SK-N-SH treated with all-trans-retinoic acid at 6 μM for 48 hours (cell line): ENCODE measurements around the gene TFPT.

Source experiments
- ATAC-seq: fragments of 200-7000 bp; cut with Tn5 transposase; 3 replicates; pipeline ENCODE4 v1.9.1; 2020; ENCODE audit warnings: mild to moderate bottlenecking, moderate library complexity
- ARNTL ChIP-seq: fragments of 450-650 bp; formaldehyde crosslinking; IDR thresholded peaks from 2 replicates; pipeline ENCODE4 v1.5.0; 2020; ENCODE audit warnings: low read depth, mild to moderate bottlenecking, moderate library complexity, borderline replicate concordance
- BACH2 ChIP-seq: fragments of 250-450 bp; sonication (Bioruptor Pico); IDR thresholded peaks from 2 replicates; pipeline ENCODE4 v1.9.0; 2021; ENCODE audit warnings: mild to moderate bottlenecking, borderline replicate concordance
- CSDC2 ChIP-seq: fragments of 250-450 bp; sonication (Bioruptor Pico); IDR thresholded peaks from 2 replicates; pipeline ENCODE4 v1.5.0; 2020; ENCODE audit warnings: mild to moderate bottlenecking, moderate library complexity
- ESRRG ChIP-seq: fragments of 250-450 bp; sonication (Bioruptor Pico); IDR thresholded peaks from 2 replicates; pipeline ENCODE4 v1.6.1; 2021; ENCODE audit warnings: mild to moderate bottlenecking
- GLIS3 ChIP-seq: fragments of 250-450 bp; sonication (Bioruptor Pico); IDR thresholded peaks from 2 replicates; pipeline ENCODE4 v1.5.0; 2020; ENCODE audit warnings: mild to moderate bottlenecking, moderate library complexity
- ISL1 ChIP-seq: fragments of 250-450 bp; sonication (Bioruptor Pico); IDR thresholded peaks from 2 replicates; pipeline ENCODE4 v2.1.2; 2022; ENCODE audit warnings: mild to moderate bottlenecking, moderate library complexity
- OSR1 ChIP-seq: fragments of 250-450 bp; sonication (Bioruptor Pico); IDR thresholded peaks from 2 replicates; pipeline ENCODE4 v1.8.0; 2022; ENCODE audit warnings: moderate library complexity, mild to moderate bottlenecking, inconsistent platforms
- PPARA ChIP-seq: fragments of 250-450 bp; sonication (Bioruptor Pico); IDR thresholded peaks from 2 replicates; pipeline ENCODE4 v1.5.0; 2020; ENCODE audit warnings: mild to moderate bottlenecking, borderline replicate concordance
- SNAI2 ChIP-seq: fragments of 250-450 bp; sonication (Bioruptor Pico); IDR thresholded peaks from 2 replicates; pipeline ENCODE4 v1.5.0; 2020; ENCODE audit warnings: mild to moderate bottlenecking, moderate library complexity
- TCF4 ChIP-seq: fragments of 250-450 bp; sonication (Bioruptor Pico); IDR thresholded peaks from 2 replicates; pipeline ENCODE4 v1.8.0; 2021; ENCODE audit warnings: mild to moderate bottlenecking, moderate library complexity, borderline replicate concordance
- TOX ChIP-seq: fragments of 250-450 bp; sonication (Bioruptor Pico); IDR thresholded peaks from 2 replicates; pipeline ENCODE4 v1.8.0; 2021; ENCODE audit warnings: mild to moderate bottlenecking, moderate library complexity, borderline replicate concordance
- ZC3H10 ChIP-seq: fragments of 250-450 bp; sonication (Bioruptor Pico); IDR thresholded peaks from 2 replicates; pipeline ENCODE4 v1.5.1; 2021; ENCODE audit warnings: mild to moderate bottlenecking, moderate library complexity
- ZFP3 ChIP-seq: fragments of 250-450 bp; sonication (Bioruptor Pico); IDR thresholded peaks from 2 replicates; pipeline ENCODE4 v1.5.0; 2020; ENCODE audit warnings: mild to moderate bottlenecking, moderate library complexity
- ZFP30 ChIP-seq: fragments of 450-650 bp; formaldehyde crosslinking; IDR thresholded peaks from 2 replicates; pipeline ENCODE4 v1.5.0; 2022; ENCODE audit warnings: mild to moderate bottlenecking, moderate library complexity
- ZNF565 ChIP-seq: fragments of 450-650 bp; formaldehyde crosslinking; conservative IDR thresholded peaks from 2 replicates; pipeline ENCODE4 v1.5.0; 2020; ENCODE audit warnings: low read depth, mild to moderate bottlenecking, moderate library complexity
- ZNF70 ChIP-seq: fragments of 450-650 bp; formaldehyde crosslinking; IDR thresholded peaks from 2 replicates; pipeline ENCODE4 v1.5.0; 2020; ENCODE audit warnings: mild to moderate bottlenecking, moderate library complexity
- ZNF8 ChIP-seq: fragments of 450-650 bp; formaldehyde crosslinking; IDR thresholded peaks from 2 replicates; pipeline ENCODE4 v1.5.0; 2020; ENCODE audit warnings: mild to moderate bottlenecking, moderate library complexity
- TF ChIP-seq, protein P1 (sequence below): fragments of 250-450 bp; sonication (Bioruptor Pico); IDR thresholded peaks from 2 replicates; pipeline ENCODE4 v1.8.0; 2020; ENCODE audit warnings: mild to moderate bottlenecking, moderate library complexity, borderline replicate concordance
- TF ChIP-seq, protein P2 (sequence below): fragments of 250-450 bp; sonication (Bioruptor Pico); IDR thresholded peaks from 2 replicates; pipeline ENCODE4 v1.5.1; 2021; ENCODE audit warnings: mild to moderate bottlenecking, moderate library complexity
- TF ChIP-seq, protein P3 (sequence below): fragments of 250-450 bp; sonication (Bioruptor Pico); IDR thresholded peaks from 2 replicates; pipeline ENCODE4 v1.5.0; 2020; ENCODE audit warnings: mild to moderate bottlenecking, moderate library complexity
- TF ChIP-seq, protein P4 (sequence below): fragments of 250-450 bp; sonication (Bioruptor Pico); IDR thresholded peaks from 2 replicates; pipeline ENCODE4 v1.8.0; 2021; ENCODE audit warnings: low read depth, mild to moderate bottlenecking, moderate library complexity, borderline replicate concordance

The TFPT gene

DNA sequence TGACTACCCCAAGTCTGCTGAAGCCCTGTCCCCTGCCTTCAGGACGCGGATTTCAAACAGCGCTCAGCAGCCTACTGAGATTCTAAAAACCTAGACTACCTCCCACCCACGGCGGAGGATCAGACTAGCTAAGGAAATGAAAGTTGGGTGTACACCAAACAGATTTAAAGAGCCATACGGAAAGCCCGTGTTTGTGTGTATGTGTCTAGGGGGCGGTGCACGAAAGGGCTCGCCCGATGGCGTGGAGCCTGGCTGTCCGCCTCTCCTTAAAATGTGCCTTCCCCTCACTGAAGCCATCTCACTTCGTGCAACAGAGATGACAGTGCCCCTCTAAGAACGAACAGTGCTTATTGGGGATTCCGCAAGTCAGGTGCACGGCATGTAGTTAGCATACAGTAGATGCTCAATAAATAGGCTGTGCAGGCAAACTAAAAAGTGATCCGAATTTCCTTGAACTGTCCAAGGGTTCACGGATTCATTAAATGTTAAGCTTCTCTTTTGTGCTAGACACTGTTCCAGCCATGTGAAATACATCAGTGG, 43.4 kb upstream of the TFPT start:
- TF ChIP-seq SNAI2 (CRISPR knock-in tag): no peak
- TF ChIP-seq, protein P1, sequence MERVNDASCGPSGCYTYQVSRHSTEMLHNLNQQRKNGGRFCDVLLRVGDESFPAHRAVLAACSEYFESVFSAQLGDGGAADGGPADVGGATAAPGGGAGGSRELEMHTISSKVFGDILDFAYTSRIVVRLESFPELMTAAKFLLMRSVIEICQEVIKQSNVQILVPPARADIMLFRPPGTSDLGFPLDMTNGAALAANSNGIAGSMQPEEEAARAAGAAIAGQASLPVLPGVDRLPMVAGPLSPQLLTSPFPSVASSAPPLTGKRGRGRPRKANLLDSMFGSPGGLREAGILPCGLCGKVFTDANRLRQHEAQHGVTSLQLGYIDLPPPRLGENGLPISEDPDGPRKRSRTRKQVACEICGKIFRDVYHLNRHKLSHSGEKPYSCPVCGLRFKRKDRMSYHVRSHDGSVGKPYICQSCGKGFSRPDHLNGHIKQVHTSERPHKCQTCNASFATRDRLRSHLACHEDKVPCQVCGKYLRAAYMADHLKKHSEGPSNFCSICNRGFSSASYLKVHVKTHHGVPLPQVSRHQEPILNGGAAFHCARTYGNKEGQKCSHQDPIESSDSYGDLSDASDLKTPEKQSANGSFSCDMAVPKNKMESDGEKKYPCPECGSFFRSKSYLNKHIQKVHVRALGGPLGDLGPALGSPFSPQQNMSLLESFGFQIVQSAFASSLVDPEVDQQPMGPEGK (CRISPR knock-in tag): no peak
- no peak for TF ChIP-seq ZNF70
- TF ChIP-seq, protein P2, sequence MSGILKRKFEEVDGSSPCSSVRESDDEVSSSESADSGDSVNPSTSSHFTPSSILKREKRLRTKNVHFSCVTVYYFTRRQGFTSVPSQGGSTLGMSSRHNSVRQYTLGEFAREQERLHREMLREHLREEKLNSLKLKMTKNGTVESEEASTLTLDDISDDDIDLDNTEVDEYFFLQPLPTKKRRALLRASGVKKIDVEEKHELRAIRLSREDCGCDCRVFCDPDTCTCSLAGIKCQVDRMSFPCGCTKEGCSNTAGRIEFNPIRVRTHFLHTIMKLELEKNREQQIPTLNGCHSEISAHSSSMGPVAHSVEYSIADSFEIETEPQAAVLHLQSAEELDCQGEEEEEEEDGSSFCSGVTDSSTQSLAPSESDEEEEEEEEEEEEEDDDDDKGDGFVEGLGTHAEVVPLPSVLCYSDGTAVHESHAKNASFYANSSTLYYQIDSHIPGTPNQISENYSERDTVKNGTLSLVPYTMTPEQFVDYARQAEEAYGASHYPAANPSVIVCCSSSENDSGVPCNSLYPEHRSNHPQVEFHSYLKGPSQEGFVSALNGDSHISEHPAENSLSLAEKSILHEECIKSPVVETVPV (CRISPR knock-in tag): no peak
- TF ChIP-seq, protein P3, sequence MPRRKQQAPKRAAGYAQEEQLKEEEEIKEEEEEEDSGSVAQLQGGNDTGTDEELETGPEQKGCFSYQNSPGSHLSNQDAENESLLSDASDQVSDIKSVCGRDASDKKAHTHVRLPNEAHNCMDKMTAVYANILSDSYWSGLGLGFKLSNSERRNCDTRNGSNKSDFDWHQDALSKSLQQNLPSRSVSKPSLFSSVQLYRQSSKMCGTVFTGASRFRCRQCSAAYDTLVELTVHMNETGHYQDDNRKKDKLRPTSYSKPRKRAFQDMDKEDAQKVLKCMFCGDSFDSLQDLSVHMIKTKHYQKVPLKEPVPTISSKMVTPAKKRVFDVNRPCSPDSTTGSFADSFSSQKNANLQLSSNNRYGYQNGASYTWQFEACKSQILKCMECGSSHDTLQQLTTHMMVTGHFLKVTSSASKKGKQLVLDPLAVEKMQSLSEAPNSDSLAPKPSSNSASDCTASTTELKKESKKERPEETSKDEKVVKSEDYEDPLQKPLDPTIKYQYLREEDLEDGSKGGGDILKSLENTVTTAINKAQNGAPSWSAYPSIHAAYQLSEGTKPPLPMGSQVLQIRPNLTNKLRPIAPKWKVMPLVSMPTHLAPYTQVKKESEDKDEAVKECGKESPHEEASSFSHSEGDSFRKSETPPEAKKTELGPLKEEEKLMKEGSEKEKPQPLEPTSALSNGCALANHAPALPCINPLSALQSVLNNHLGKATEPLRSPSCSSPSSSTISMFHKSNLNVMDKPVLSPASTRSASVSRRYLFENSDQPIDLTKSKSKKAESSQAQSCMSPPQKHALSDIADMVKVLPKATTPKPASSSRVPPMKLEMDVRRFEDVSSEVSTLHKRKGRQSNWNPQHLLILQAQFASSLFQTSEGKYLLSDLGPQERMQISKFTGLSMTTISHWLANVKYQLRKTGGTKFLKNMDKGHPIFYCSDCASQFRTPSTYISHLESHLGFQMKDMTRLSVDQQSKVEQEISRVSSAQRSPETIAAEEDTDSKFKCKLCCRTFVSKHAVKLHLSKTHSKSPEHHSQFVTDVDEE: no peak
- TF ChIP-seq ESRRG: no peak
- TF ChIP-seq ZFP30 (CRISPR knock-in tag): no peak
- TF ChIP-seq, protein P4, sequence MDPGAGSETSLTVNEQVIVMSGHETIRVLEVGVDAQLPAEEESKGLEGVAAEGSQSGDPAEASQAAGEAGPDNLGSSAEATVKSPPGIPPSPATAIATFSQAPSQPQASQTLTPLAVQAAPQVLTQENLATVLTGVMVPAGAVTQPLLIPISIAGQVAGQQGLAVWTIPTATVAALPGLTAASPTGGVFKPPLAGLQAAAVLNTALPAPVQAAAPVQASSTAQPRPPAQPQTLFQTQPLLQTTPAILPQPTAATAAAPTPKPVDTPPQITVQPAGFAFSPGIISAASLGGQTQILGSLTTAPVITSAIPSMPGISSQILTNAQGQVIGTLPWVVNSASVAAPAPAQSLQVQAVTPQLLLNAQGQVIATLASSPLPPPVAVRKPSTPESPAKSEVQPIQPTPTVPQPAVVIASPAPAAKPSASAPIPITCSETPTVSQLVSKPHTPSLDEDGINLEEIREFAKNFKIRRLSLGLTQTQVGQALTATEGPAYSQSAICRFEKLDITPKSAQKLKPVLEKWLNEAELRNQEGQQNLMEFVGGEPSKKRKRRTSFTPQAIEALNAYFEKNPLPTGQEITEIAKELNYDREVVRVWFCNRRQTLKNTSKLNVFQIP: no peak
- no peak for TF ChIP-seq GLIS3 (CRISPR knock-in tag)
- TF ChIP-seq OSR1 (CRISPR knock-in tag): no peak
- TF ChIP-seq TOX (CRISPR knock-in tag): no peak
- TF ChIP-seq ISL1: no peak
- TF ChIP-seq ZNF8 (CRISPR knock-in tag): no peak
- TF ChIP-seq ZFP3 (CRISPR knock-in tag): no peak
- ATAC-seq: peak; percentile 2

DNA sequence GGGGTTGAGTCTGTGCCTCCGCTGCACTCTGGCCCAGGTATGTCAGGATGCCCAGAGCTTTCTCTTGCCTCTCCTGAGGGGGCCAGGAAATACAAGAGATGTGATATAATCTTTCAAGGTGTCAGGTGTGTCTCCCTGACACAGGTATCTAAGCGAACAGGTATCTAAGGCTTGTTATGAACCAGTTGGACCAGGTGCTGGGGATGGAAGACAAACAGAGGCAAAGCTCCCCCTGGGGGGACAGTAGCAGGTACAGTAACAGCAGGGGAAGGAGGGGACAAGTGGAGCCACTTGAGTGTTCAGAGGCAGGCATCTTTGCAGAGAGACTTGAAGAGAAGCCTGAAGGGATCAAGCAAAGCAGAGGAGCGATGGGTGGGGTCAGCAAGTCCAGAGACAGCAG, 41.5 kb upstream of the TFPT start:
- TF ChIP-seq TCF4 (CRISPR knock-in tag) (no peak), ISL1 (no peak), ARNTL (CRISPR knock-in tag) (no peak), ZNF70 (no peak)
- ATAC-seq: no peak

DNA sequence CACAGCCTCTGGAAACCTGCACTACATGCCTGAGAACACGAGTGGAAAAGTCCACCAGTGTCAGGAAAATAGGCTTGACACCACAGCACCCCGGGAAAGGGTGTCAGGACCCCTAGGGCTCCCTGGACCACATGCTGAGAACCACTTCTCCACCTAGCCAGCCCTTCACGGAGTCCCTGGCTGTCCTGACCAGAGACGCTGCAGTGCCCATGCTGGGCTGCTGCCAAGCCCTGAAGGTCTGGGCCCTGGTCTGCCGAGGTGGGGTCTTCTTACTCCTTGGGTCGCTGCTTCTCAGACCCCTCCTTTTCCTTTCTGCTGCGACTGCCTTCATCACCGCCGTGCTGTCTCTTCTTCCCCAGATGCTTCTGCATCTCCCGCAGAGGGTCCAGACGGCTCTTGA, 41.0 kb upstream of the TFPT start:
- no peak for ATAC-seq
- TF ChIP-seq BACH2 (no peak), ZNF8 (CRISPR knock-in tag) (no peak), TOX (CRISPR knock-in tag) (no peak)

DNA sequence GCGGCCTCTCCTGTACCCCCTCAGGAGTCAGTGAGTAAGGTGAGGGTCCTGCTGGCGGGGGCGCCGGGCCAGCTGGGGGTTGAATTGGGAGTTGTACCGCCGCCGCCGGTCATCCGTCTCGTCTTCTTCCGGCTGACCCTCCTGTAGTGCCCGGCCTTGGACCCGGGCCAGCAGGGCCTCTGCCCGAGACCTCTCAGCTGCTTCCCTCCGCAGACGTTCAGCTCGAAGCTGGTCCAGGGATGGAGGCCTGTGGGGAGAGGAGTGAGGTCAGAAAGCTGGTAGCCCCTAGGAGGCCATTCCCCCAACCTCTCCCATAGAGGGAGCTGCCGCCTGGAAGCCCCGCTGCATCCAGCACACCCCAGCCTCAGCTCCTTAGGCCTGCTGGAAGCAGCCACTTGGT, 40.2 kb upstream of the TFPT start:
- no peak for TF ChIP-seq ISL1
- no peak for TF ChIP-seq ZNF8 (CRISPR knock-in tag)
- TF ChIP-seq ZNF565 (CRISPR knock-in tag): no peak
- TF ChIP-seq ESRRG: no peak
- TF ChIP-seq SNAI2 (CRISPR knock-in tag): no peak
- TF ChIP-seq ZNF70: no peak
- no peak for ATAC-seq

DNA sequence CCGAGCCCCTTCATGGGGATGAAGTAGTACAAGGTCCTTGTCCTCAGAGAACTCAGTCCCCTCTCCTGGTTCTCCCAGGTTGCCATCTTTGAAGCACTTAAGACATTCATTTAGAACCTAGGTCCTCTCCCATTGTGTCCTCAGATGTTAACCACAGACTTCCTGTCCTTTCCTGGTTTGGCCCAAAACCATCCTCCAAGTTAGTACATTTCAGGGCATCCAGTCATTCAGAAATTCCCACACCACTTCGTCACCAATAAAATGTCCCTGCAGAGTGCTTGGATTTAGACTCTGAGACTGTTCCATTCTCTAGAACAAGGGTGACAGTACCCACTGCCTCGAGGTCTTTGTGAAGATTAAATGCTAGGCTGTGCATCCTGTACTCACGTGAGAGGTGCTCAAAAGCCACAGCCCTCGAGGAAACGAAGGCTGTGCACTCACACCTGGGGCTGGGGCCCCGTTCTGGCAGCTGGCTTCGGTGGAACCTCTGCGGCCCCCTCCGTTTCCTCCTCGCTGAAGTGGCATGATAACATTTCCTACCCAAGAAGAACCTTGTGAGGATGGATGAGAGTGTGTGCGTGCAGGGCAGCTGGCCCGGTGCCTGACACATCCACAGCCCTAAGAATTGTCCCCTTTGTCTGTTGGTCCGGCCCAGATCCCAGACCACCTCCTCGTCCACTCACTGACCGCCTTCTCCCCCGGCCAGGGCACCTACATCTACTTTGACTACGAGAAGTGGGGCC, 39.3 kb upstream of the TFPT start:
- TF ChIP-seq TOX (CRISPR knock-in tag): no peak
- TF ChIP-seq, protein P3: no peak
- TF ChIP-seq ISL1: no peak
- TF ChIP-seq CSDC2: no peak
- no peak for TF ChIP-seq ZC3H10 (CRISPR knock-in tag)
- TF ChIP-seq ZNF70: no peak
- no peak for TF ChIP-seq ZNF565 (CRISPR knock-in tag)
- no peak for TF ChIP-seq OSR1 (CRISPR knock-in tag)
- TF ChIP-seq TCF4 (CRISPR knock-in tag): no peak
- TF ChIP-seq ESRRG: no peak
- no peak for TF ChIP-seq ZFP3 (CRISPR knock-in tag)
- TF ChIP-seq PPARA: no peak
- no peak for TF ChIP-seq ZFP30 (CRISPR knock-in tag)
- no peak for ATAC-seq
